Gastroesophageal sphincter (tissue), 4 donors: Measurements from ENCODE around the gene IL13RA1. TPM values are rescaled to one million over a fixed set of nuclear protein-coding genes. Genes with fewer than 3 reads are reported as not detected.
"Not testable (repeated sequence)": the region's sequence is repeated elsewhere in the genome, so short reads cannot be mapped to it uniquely, and the experiment has no call there.

Source experiments
- ATAC-seq: fragments of 150-250 bp; one replicate; pipeline ENCODE4 v1.9.1; 2016; ENCODE audit warnings: mild to moderate bottlenecking, moderate library complexity
- H3K27ac ChIP-seq, 4 donors: fragments of 200-600 bp; sonication (generic) in 3 of 4; 1 replicate in 3 of 4; 2 replicates in 1 of 4; pipeline ENCODE4 v1.5.1; 2016 to 2019
- H3K27me3 ChIP-seq: fragments of 200-600 bp; sonication (generic); one replicate; pipeline ENCODE4 v1.5.1; 2019
- H3K36me3 ChIP-seq, 2 donors: fragments of 200-600 bp; sonication (generic); one replicate each; pipeline ENCODE4 v1.5.1; 2019; ENCODE audit warnings: control low read depth in 1 of 2
- H3K4me1 ChIP-seq, 3 donors: fragments of 200-600 bp; sonication (generic); 1 replicate in 2 of 3; 2 replicates in 1 of 3; pipeline ENCODE4 v1.5.1; 2016 to 2019; ENCODE audit warnings: control low read depth in 2 of 3
- H3K4me3 ChIP-seq, 2 donors: fragments of 200-600 bp; sonication (generic); one replicate each; pipeline ENCODE4 v1.5.1; 2019; ENCODE audit warnings: mild to moderate bottlenecking in 1 of 2, moderate library complexity in 1 of 2
- H3K9me3 ChIP-seq, 3 donors: fragments of 200-600 bp; sonication (generic); one replicate each; pipeline ENCODE4 v1.5.1; 2017 to 2019; ENCODE audit warnings: control low read depth in 2 of 3
- EP300 ChIP-seq: sonication (generic); formaldehyde crosslinking; IDR thresholded peaks from one replicate; pipeline ENCODE4 v1.6.1; 2017; ENCODE audit warnings: antibody characterized with exemption, mild to moderate bottlenecking
- POLR2A ChIP-seq, 2 donors: fragments of 450-650 bp; IDR thresholded peaks; one replicate each; pipeline ENCODE4 v1.6.1; 2017; ENCODE audit warnings: antibody characterized with exemption in 2 of 2, mild to moderate bottlenecking in 2 of 2, moderate library complexity in 1 of 2
- POLR2AphosphoS5 ChIP-seq: sonication (generic); formaldehyde crosslinking; IDR thresholded peaks from one replicate; pipeline ENCODE4 v1.6.1; 2017; ENCODE audit warnings: antibody characterized with exemption
- WGBS, 2 donors: methylation state at CpG; one replicate each; pipeline ENCODE4 v1.1.5; 2018; ENCODE audit warnings: low coverage in 1 of 2; 5-methylcytosine and 5-hydroxymethylcytosine counted together
- total RNA-seq, 4 donors: library from RNA; depleted of rRNA; stranded (reverse); fragments of >200 nt; gene quantifications; one replicate each; pipeline ENCODE4 v1.1.0, GENCODE V29; 2016
- TF ChIP-seq, protein P1 (sequence below), 4 experiments: fragments of 200-600 bp in 2 of 4; fragments of 450-650 bp in 2 of 4; sonication (generic) in 1 of 4; IDR thresholded peaks; one replicate each; pipeline ENCODE4 v1.5.1; 2017 to 2019; ENCODE audit warnings: antibody characterized with exemption in 4 of 4, mild to moderate bottlenecking in 2 of 4, moderate library complexity in 2 of 4

Gene IL13RA1
- total RNA-seq, 4 donors from 2014 or later: 63.7 to 121 (median 105) TPM

DNA sequence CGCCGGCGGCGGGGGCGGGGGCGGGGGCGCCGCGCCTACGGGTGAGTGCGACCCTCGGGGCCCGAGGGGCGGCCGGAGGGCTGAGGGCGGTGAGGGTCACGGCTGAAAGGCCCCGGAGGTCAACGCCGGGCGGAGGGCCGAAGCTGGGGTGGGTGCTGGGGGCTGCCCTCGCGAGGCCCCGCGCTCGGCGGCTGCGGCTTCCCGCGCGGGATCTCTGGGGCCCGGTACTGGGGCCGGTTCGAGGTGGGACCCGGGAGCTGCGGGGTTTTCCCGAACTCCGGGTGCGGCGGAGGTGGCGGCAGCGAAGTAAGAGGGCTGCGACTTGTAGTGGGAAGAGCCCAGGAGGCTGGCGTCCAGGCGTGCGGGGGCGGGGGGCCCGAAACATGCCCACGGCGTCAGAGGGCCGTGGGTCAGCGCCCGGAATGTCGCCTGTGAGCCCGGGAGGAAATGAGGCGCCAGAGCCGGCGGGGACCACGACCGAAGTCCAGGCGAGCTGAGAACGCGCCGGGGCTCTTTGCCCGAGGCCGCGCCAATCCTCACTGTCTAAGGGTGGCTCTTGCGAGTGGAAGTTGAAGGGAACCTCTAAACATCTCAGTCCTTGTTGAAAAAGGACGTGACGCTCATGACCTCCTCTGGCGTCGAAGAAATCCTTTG is 407 bp downstream of the IL13RA1 start:
- Histone ChIP-seq H3K27ac (peak overlapping the region; percentile 92 to 95 (median 95)), H3K4me3 (peak overlapping the region; percentile 65 to 82), H3K36me3 (no peaks in the 10 kb centered on the region), H3K9me3 (no peaks in the 10 kb centered on the region), H3K27me3 (no peaks in the 10 kb centered on the region), H3K4me1 (peaks cover 0 to 61% (median 0%) of the 10 kb centered on the region in 3 donors)
- peak; percentile 41 for ATAC-seq
- 0% methylated on average over 3 of the region's 73 CpGs; no CpG with 5 or more reads in 1 of the 2 donors for WGBS, 2 donors
- peak; percentile 42 for TF ChIP-seq POLR2AphosphoS5
- TF ChIP-seq, protein P1, sequence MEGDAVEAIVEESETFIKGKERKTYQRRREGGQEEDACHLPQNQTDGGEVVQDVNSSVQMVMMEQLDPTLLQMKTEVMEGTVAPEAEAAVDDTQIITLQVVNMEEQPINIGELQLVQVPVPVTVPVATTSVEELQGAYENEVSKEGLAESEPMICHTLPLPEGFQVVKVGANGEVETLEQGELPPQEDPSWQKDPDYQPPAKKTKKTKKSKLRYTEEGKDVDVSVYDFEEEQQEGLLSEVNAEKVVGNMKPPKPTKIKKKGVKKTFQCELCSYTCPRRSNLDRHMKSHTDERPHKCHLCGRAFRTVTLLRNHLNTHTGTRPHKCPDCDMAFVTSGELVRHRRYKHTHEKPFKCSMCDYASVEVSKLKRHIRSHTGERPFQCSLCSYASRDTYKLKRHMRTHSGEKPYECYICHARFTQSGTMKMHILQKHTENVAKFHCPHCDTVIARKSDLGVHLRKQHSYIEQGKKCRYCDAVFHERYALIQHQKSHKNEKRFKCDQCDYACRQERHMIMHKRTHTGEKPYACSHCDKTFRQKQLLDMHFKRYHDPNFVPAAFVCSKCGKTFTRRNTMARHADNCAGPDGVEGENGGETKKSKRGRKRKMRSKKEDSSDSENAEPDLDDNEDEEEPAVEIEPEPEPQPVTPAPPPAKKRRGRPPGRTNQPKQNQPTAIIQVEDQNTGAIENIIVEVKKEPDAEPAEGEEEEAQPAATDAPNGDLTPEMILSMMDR (IDR thresholded peaks at IDR 0.05): no peak
- TF ChIP-seq EP300: no peak

DNA sequence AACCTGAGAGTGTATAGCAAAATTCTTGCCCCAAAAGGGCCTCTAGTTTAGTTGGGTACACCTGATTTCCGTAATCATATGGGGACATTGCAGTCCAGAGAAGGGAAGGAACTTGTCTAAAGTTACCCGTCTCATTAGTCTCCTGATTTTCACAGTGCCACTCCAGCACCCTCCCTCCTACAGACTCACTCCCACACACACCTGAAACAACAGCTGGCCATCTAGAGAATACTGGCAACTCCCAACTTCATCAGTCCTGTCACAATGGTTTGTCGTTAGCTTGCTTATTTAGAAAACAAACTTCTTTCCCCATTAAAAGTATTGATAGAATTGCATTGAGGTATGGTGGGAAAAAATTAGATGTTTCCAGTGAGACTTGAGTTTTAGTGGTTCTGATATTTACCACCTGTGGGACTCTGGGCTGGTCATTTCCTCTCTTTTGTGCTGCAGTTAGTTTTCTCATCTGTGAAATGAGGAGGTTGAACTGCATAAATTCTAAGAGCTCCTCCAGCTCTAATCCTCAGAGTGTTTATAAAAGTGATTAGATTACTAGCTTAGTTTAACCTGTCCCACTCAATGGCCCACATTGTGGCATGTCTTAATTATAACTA is 1.7 kb downstream of the IL13RA1 start:
- no peak for TF ChIP-seq POLR2AphosphoS5
- no peak for TF ChIP-seq POLR2A (IDR thresholded peaks at IDR 0.05)
- TF ChIP-seq, protein P1 (IDR thresholded peaks at IDR 0.05): no peak
- no peak for TF ChIP-seq EP300
- no peaks in the 10 kb centered on the region for H3K9me3 ChIP-seq
- H3K27ac ChIP-seq: peak overlapping the region; percentile 92 to 95 (median 95)
- no peak for ATAC-seq
- H3K36me3 ChIP-seq: no peaks in the 10 kb centered on the region
- 38 to 72% methylated on average over 2 to 3 of the region's 3 CpGs for WGBS, 2 donors
- H3K4me3 ChIP-seq: peak overlapping the region; percentile 65 to 82
- no peaks in the 10 kb centered on the region for H3K27me3 ChIP-seq
- peaks cover 0 to 61% (median 0%) of the 10 kb centered on the region in 3 donors for H3K4me1 ChIP-seq

DNA sequence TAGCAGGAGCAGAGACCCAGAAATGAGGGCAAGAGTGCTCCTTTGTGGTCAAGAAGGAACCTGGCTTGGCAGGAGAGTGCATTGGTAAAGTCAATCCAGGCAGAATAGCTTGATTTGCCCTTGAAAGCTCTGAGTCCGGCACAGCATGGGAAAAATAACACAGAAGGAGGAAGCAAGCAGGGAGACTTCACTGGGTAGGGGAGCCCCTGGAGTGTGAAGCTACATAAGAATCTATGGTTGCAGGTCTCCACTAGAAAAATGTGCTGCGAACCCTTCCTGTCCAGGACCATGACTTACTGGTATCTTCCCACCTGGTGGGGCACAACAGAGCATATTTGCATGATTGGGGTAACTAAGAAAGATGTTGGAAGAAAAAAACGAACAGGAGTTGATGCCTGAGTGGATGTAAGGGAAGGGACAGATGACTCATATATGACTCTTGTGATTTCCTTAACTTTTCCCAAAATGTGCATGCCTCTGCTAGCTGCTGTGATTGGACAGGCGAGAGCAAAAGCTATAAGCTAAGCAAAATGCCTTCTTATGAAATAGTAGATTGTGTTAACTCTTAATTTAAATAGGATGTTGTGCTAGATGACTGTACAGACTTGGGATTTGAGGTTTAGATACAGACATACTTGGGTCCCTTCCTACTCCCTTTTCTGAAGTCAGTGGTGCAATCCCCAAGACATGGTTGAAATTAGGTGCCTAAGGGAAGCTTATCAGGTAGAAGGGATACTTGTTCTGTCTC is 3.3 kb downstream of the IL13RA1 start:
- no peak for ATAC-seq
- H3K4me3 ChIP-seq: peak overlapping the region; percentile 24 to 82
- 43 to 56% methylated on average over 1 to 3 of the region's 4 CpGs for WGBS, 2 donors
- no peaks in the 10 kb centered on the region for H3K9me3 ChIP-seq
- peaks cover 0 to 45% (median 0%) of the 10 kb centered on the region in 3 donors for H3K4me1 ChIP-seq
- H3K36me3 ChIP-seq: no peaks in the 10 kb centered on the region
- no peak for TF ChIP-seq POLR2AphosphoS5
- TF ChIP-seq EP300: no peak
- TF ChIP-seq, protein P1 (IDR thresholded peaks at IDR 0.05): no peak
- TF ChIP-seq POLR2A (IDR thresholded peaks at IDR 0.05): no peak
- H3K27me3 ChIP-seq: no peaks in the 10 kb centered on the region
- H3K27ac ChIP-seq: peak overlapping the region; percentile 92 to 95 (median 95)

DNA sequence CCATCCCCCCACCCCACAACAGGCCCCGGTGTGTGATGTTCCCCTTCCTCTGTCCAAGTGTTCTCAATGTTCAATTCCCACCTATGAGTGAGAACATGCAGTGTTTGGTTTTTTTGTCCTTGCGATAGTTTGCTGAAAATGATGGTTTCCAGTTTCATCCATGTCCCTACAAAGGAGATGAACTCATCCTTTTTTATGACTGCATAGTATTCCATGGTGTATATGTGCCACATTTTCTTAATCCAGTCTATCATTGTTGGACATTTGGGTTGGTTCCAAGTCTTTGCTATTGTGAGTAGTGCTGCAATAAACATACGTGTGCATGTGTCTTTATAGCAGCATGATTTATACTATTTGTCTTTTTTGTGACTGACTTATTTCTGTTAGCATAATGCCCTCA is 5.1 kb downstream of the IL13RA1 start:
- not testable (repeated sequence) for H3K27ac ChIP-seq, H3K4me3 ChIP-seq, ATAC-seq, H3K9me3 ChIP-seq, H3K27me3 ChIP-seq, H3K36me3 ChIP-seq
- 60 to 90% methylated on average over 1 of the region's 3 CpGs for WGBS, 2 donors
- peaks cover 0 to 39% (median 0%) of the 10 kb centered on the region in 3 donors for H3K4me1 ChIP-seq

DNA sequence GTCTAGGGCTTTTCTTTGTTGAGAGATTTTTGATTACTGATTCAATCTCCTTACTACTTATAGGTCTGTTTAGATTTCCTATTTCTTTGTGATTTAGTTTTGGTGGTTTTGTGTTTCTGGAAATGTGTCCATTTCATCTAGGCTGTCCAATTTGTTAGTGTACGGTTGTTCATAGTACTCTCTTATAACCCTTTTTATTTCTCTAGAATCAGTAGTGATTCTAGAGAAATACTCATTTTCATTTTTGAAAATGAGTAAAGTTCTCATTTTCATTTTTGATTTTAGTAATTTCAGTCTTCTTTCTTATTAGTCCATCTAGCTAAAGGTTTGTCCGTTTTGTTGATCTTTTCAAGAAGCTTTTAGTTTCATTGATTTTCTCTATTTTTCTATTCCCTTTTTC is 7.5 kb downstream of the IL13RA1 start:
- Histone ChIP-seq H3K9me3 (no peaks in the 10 kb centered on the region), H3K27ac (no peak overlapping the region), H3K27me3 (no peaks in the 10 kb centered on the region), H3K4me1 (peaks cover 0 to 38% (median 3%) of the 10 kb centered on the region in 3 donors), H3K4me3 (no peak overlapping the region), H3K36me3 (no peaks in the 10 kb centered on the region)
- ATAC-seq: no peak
- 76 to 100% methylated on average over 2 of the region's 2 CpGs for WGBS, 2 donors
- no peak for TF ChIP-seq POLR2AphosphoS5
- TF ChIP-seq EP300: no peak
- no peak for TF ChIP-seq POLR2A (IDR thresholded peaks at IDR 0.05)
- TF ChIP-seq, protein P1 (IDR thresholded peaks at IDR 0.05): no peak
